ENCODE data around the gene LGALSL.
"Not testable (repeated sequence)": the region's sequence is repeated elsewhere in the genome, so short reads cannot be mapped to it uniquely, and the experiment has no call there.

The LGALSL gene

GRCh38 chr2:64442801-64443429 is 11.0 kb upstream of the LGALSL start:
- DNase-seq (ENCODE audit: low read depth), result no peak

GRCh38 chr2:64445970-64446369 is 8.0 kb upstream of the LGALSL start:
- not testable (repeated sequence) for DNase-seq (ENCODE audit: low read depth)

GRCh38 chr2:64447317-64448040 is 6.5 kb upstream of the LGALSL start:
- no peak for DNase-seq (ENCODE audit: low read depth)

DNA sequence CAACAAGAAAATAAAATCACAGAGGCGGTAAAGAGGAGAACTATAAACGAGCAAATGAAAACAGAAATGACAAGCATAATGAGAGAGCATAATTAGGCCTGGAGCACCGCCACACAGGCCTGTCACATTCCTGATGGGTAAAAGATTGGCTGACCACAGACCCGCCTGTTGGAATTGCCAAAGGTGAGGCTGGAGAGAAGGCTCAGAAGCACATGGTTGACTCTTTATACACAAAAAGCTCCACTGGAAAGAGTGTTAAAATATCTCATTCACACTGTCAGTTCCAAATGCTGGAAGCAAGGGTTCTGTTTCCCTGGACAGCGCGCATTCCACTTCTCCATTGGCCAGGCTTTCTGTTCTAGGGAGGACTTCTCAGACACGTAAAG is 5.9 kb upstream of the LGALSL start:
- no peak for DNase-seq (ENCODE audit: low read depth)

- DNase-seq (ENCODE audit: low read depth), result no peak
Observed at GRCh38 chr2:64451051-64451450, 2.9 kb upstream of the LGALSL start.

GRCh38 chr2:64454386-64455332 is 697 bp downstream of the LGALSL start:
- DNase-seq (ENCODE audit: low read depth), result no peak

DNA sequence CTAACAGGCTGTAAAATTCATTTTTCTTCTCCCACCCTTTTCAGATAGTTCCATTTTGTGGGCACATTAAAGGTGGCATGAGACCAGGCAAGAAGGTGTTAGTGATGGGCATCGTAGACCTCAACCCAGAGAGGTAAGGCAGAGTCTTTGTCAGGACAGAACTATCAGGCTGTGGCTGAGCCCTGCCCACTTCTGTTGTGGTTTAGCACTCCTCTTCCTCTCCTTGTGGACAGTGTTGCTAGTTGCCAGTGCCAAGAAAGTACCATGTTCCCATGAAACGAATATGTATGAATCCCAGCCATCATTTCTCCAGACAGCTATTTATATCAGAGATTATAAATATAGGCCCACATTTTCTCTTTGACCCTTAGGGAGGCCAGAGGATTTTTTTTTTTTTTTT is 1.6 kb downstream of the LGALSL start:
- no peak for DNase-seq (ENCODE audit: low read depth)

GRCh38 chr2:64456293-64456692 is 2.3 kb downstream of the LGALSL start:
- DNase-seq (ENCODE audit: low read depth), result no peak

DNA sequence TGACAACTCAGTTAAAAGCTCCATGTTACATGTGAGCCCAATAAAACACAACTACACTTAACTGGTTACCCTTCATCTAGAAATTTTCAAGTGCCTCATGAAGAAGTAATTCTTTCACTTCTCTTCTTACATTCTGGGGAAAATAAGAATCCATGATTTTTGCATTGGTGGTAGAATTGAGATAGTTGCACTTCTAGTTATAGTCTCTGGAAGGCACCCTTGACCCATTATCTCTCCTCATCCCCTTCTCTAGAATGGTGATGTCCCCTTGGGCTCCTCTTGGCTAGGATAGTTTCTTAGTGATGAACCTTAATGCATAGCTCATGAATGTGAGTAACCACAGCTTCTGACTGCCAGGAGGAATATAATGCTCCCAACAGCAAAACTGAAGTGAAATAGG is 3.6 kb downstream of the LGALSL start:
- no peak for DNase-seq (ENCODE audit: low read depth)

- DNase-seq (ENCODE audit: low read depth), result no peak
Observed at GRCh38 chr2:64459575-64459974, 5.6 kb downstream of the LGALSL start.

GRCh38 chr2:64460330-64460729 is 6.4 kb downstream of the LGALSL start:
- DNase-seq (ENCODE audit: low read depth), result no peak

DNA sequence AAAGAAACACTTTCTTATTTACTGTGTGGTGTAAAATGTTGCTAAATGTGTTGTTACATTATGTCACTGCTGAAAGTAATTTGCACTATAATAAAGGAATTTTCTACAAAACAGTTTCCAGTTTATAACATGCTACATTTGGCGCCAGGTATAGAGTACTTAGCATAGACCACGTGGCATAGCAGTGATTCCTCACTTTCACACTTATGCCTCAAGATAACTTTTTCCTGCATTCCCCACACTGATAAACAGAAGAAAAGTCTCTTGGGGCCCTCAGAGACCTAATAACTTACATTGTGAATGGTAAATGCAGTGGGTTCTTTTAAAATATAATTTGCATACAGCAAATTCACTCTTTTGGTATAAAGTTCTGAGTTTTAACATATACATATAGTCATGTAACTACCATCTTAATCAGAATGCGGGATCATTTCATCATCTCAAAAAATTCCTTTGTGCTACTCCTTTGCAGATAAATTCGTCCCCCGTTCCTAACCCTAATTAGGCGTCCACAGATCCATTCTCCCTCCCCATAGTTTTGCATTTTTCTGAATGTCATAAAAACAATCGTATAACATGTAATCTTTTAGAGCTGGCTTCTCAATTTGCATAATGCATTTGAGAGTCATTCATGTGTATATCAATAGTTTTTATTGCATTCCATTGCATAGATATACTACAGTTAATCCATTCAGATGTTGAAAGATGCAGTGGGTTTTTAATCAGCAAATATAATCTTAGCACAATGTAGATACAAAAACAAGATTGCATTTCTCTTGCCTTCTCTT is 7.5 kb downstream of the LGALSL start:
- no peak for DNase-seq (ENCODE audit: low read depth)

DNA sequence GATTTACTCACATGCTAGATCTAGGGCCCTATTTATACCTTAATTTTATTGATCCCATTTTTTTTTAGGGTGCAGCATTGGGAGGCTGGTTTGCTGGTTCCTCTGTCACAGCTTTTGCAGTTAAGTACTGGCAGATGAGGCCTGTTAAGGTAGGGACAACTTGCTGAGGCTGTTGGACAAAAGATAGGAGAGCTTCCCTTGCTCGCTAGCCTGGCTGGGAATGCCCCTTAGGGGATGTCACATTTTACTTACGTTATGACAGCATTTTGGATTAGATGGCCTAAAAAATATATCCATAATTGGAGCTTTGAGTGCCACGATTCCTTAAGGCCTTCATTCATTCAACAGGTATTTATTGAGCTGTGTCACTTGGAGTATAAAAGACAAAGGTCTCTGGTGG is 8.2 kb downstream of the LGALSL start:
- no peak for DNase-seq (ENCODE audit: low read depth)

- DNase-seq (ENCODE audit: low read depth), result no peak
Observed at GRCh38 chr2:64462940-64463700, 9.2 kb downstream of the LGALSL start.

GRCh38 chr2:64463781-64464180 is 9.8 kb downstream of the LGALSL start:
- DNase-seq (ENCODE audit: low read depth), result no peak

GRCh38 chr2:64466478-64467085 is 12.6 kb downstream of the LGALSL start:
- no peak for DNase-seq (ENCODE audit: low read depth)

DNA sequence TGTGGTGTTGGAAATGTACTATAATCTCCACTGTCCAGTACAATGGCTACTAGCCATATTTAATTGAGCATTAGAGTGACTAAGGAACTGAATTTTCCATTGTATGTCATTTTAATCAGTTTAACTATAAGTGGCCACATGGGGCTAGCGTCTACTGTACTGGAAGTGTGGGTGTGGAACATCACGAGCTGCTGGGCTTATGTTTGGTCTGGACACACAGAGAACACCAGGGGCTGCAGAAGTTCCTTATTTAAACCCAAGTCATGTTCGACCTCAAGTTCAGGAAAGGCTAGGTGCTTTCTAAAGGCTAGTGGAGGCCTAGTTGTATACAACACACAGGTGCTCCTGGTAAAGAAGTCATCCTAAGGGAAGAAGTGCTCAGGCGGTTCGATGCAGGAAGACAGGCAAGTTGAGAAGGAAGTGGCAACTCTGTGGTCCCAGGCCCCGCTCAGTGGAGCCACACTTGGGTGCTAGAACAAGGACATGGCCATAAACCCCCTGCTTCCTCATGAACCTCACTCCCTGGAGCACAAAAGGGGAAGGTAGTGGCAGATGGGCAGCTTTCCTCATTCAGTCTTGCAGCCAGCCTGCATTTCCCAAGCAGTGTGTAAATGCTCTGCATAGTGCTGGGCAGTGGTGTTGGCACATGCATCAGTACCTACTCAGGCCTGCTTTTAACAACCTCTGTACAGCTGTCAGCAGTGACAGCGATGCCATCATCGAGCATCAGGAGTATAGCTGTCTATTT is 13.3 kb downstream of the LGALSL start:
- DNase-seq (ENCODE audit: low read depth), result no peak

DNA sequence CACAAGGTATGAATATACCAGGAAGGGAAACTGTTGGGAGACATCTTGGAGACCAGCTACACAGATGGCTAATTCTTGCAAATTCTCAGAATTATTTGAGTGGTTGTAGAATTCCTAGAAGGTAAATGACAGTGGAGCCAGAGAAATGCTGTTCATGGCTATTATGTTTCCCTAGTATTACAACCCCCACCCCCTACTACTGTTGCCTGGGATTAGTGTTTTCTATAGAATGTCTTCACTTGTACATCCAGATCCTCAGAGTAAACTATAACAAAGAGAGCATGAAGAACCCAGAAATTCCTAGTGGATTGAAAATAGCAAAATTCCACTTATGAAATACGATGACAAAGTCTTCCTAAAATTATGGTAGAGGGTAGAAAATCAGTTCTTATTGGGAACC is 15.3 kb downstream of the LGALSL start:
- no peak for DNase-seq (ENCODE audit: low read depth)

DNA sequence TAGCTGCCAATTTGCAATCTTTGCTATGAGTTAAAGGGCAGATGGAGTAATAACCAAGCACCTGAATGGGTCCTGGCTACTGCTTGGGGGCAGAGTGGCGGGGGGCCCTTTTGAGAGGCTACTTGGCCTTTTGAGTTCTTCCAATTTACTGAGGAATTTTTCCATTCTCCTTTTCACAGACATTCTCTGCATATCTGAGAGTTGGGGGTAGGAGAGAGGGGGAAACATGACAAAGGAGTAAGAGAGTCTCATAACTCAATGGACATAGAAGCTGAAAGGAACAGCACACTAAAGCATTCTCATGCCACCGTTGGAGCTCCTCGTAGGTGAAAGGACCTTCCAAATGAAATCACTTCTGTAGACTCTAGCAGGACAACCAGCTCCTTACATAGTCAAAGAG is 16.1 kb downstream of the LGALSL start:
- no peak for DNase-seq (ENCODE audit: low read depth)

- no peak for DNase-seq (ENCODE audit: low read depth)
Observed at GRCh38 chr2:64470766-64471295, 16.9 kb downstream of the LGALSL start.
